ENCODE data around the gene SOAT2. TPM values are rescaled to one million over a fixed set of nuclear protein-coding genes. Genes with fewer than 3 reads are reported as not detected.

The SOAT2 gene
- total and polyA plus RNA-seq, 2 of the 4 experiments (the other 2 are of a cell fraction), result 0.18 to 0.39 TPM

DNA sequence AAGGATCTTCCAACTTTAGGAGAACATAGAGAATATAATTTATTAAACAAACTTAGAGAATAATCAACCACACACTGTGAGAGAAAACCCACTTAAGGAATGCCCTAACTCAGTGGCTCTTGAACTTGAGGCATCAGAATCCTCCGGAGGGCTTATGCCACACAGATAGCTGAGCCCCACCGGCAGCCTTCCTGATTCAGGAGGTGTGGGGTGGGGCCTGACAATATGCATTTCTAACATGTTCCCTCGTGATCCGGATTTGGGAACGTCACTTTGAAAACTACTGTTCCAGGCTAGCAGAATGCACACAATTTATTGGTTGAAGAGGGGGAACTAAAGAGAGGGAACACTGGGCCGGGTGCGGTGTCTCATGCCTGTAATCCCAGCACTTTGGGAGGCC lies 2.0 kb upstream of the SOAT2 start:
- 80% methylated on average over 3 of the region's 7 CpGs; no CpG with 5 or more reads in 1 of the 2 experiments for WGBS, 2 experiments (ENCODE audit: extremely low coverage in 2 of 2, insufficient read length in 1 of 2)
- ChIA-PET POLR2A (ENCODE audit: unreplicated experiment) (no interaction called here), CTCF (interaction anchor here (0.9 to 3.7 kb wide), 2 partner anchors 35 to 38 kb away, joined by 3 to 21 read pairs; no protein-coding TSS in a partner anchor)
- no peak overlapping the region for H3K4me2 ChIP-seq (ENCODE audit: low read depth, low read length)
- intact Hi-C loops (cut with micrococcal nuclease), result no loop called here
- H3K27me3 ChIP-seq (ENCODE audit: control insufficient read depth, insufficient read depth, low read length), result no peaks in the 10 kb centered on the region
- peaks cover 7% of the 10 kb centered on the region for H3K9me1 ChIP-seq (ENCODE audit: insufficient read depth, low read length)
- H2AK5ac ChIP-seq (ENCODE audit: low read depth, low read length), result no peak overlapping the region
- peaks cover 23% of the 10 kb centered on the region for H3K4me1 ChIP-seq (ENCODE audit: control insufficient read depth, insufficient read depth, low read length)
- H2BK120ac ChIP-seq (ENCODE audit: low read depth, low read length), result no peak overlapping the region
- H2AFZ ChIP-seq (replicated peaks; ENCODE audit: low read length, poor library complexity), result no peak overlapping the region
- H3K18ac ChIP-seq (ENCODE audit: low read depth, low read length), result no peak overlapping the region
- no peaks in the 10 kb centered on the region for H3K9me3 ChIP-seq (ENCODE audit: control insufficient read depth, insufficient read depth, low read length)
- BruUV-seq (replicated peaks), result no TSS peak
- H3K36me3 ChIP-seq (ENCODE audit: control insufficient read depth, insufficient read depth, low read length), result peaks cover 7% of the 10 kb centered on the region; the same call in 1 of the 2 replicates
- dilution Hi-C loops (cut with HindIII; ENCODE audit: low sequenced_read_pairs, unreplicated experiment), result no loop called here
- no peak overlapping the region for H3K4ac ChIP-seq (ENCODE audit: low read depth, low read length)
- no peak overlapping the region for H4K91ac ChIP-seq (ENCODE audit: insufficient read depth, low read depth, low read length)
- no peak for TF ChIP-seq RCOR1 (IDR thresholded peaks at IDR 0.05; ENCODE audit: insufficient replicate concordance, low read length)
- no peak for TF ChIP-seq CHD1 (IDR thresholded peaks at IDR 0.05; ENCODE audit: low read depth, low read length)
- no peak for TF ChIP-seq BHLHE40 (IDR thresholded peaks at IDR 0.05; ENCODE audit: low read depth, low read length)
- no peak for TF ChIP-seq MAFK (IDR thresholded peaks at IDR 0.05; ENCODE audit: low read depth, low read length)
- TF ChIP-seq CEBPB (IDR thresholded peaks at IDR 0.05; ENCODE audit: low read depth, low read length), result no peak
- TF ChIP-seq, protein P1, sequence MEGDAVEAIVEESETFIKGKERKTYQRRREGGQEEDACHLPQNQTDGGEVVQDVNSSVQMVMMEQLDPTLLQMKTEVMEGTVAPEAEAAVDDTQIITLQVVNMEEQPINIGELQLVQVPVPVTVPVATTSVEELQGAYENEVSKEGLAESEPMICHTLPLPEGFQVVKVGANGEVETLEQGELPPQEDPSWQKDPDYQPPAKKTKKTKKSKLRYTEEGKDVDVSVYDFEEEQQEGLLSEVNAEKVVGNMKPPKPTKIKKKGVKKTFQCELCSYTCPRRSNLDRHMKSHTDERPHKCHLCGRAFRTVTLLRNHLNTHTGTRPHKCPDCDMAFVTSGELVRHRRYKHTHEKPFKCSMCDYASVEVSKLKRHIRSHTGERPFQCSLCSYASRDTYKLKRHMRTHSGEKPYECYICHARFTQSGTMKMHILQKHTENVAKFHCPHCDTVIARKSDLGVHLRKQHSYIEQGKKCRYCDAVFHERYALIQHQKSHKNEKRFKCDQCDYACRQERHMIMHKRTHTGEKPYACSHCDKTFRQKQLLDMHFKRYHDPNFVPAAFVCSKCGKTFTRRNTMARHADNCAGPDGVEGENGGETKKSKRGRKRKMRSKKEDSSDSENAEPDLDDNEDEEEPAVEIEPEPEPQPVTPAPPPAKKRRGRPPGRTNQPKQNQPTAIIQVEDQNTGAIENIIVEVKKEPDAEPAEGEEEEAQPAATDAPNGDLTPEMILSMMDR (conservative IDR thresholded peaks at IDR 0.05; ENCODE audit: low read depth, low read length), result no peak
- TF ChIP-seq, protein P2, sequence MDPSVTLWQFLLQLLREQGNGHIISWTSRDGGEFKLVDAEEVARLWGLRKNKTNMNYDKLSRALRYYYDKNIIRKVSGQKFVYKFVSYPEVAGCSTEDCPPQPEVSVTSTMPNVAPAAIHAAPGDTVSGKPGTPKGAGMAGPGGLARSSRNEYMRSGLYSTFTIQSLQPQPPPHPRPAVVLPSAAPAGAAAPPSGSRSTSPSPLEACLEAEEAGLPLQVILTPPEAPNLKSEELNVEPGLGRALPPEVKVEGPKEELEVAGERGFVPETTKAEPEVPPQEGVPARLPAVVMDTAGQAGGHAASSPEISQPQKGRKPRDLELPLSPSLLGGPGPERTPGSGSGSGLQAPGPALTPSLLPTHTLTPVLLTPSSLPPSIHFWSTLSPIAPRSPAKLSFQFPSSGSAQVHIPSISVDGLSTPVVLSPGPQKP (IDR thresholded peaks at IDR 0.05; ENCODE audit: borderline replicate concordance, low read depth, low read length), result no peak
- no peak for TF ChIP-seq SMC3 (IDR thresholded peaks at IDR 0.05; ENCODE audit: low read depth, low read length)
- no peak for TF ChIP-seq POLR2A (IDR thresholded peaks at IDR 0.05; ENCODE audit: low read depth, low read length)
- no peak for TF ChIP-seq MAZ (IDR thresholded peaks at IDR 0.05; ENCODE audit: borderline replicate concordance, low read depth, low read length)
- no peak for TF ChIP-seq RAD21 (IDR thresholded peaks at IDR 0.05; ENCODE audit: low read length)
- TF ChIP-seq MXI1 (IDR thresholded peaks at IDR 0.05; ENCODE audit: borderline replicate concordance, low read depth, low read length), result no peak
- TF ChIP-seq NFE2L2 (IDR thresholded peaks at IDR 0.05; ENCODE audit: low read depth, low read length), result no peak
- no peak for TF ChIP-seq RFX5 (IDR thresholded peaks at IDR 0.05; ENCODE audit: low read depth, low read length)
- TF ChIP-seq, protein P3, sequence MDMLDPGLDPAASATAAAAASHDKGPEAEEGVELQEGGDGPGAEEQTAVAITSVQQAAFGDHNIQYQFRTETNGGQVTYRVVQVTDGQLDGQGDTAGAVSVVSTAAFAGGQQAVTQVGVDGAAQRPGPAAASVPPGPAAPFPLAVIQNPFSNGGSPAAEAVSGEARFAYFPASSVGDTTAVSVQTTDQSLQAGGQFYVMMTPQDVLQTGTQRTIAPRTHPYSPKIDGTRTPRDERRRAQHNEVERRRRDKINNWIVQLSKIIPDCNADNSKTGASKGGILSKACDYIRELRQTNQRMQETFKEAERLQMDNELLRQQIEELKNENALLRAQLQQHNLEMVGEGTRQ (IDR thresholded peaks at IDR 0.05; ENCODE audit: low read depth, low read length), result no peak
- no peak for TF ChIP-seq FOS (IDR thresholded peaks at IDR 0.05; ENCODE audit: low read depth, low read length)
- no peak overlapping the region for H4K8ac ChIP-seq (ENCODE audit: low read depth in 2 of 2, low read length in 2 of 2)
- ATAC-seq (ENCODE audit: low read depth) (no peak), DNase-seq (no peak)
- no peak overlapping the region for H3K23ac ChIP-seq (ENCODE audit: low read depth, low read length)
- H4K20me1 ChIP-seq (ENCODE audit: insufficient read depth, low read length), result no peaks in the 10 kb centered on the region
- H2BK5ac ChIP-seq (ENCODE audit: low read depth, low read length, poor library complexity, severe bottlenecking), result no peak overlapping the region
- no peak overlapping the region for H2BK15ac ChIP-seq (ENCODE audit: low read depth, low read length)
- in situ Hi-C loops (cut with MboI; ENCODE audit: low sequenced_read_pairs), result no loop called here
- H3K4me3 ChIP-seq (ENCODE audit: insufficient read depth, low read depth, low read length), result no peak overlapping the region
- no peak overlapping the region for H4K5ac ChIP-seq (ENCODE audit: low read depth, low read length)
- H2AK9ac ChIP-seq (replicated peaks; ENCODE audit: low read depth, low read length, poor library complexity), result no peak overlapping the region
- H3K14ac ChIP-seq (replicated peaks; ENCODE audit: low read depth, low read length), result no peak overlapping the region
- no peak overlapping the region for H3K27ac ChIP-seq (ENCODE audit: insufficient read depth, low read length)
- no peak overlapping the region for H3K9ac ChIP-seq (ENCODE audit: low read depth, low read length)
- H2BK20ac ChIP-seq (ENCODE audit: low read depth, low read length), result no peak overlapping the region
- peaks cover 0 to 24% of the 10 kb centered on the region in 2 experiments; a peak in 3 of 4 replicates for H3K79me1 ChIP-seq (ENCODE audit: low read depth in 1 of 2, low read length in 2 of 2)
- H3K56ac ChIP-seq (ENCODE audit: extremely low read depth, insufficient read depth, low read length), result no peak overlapping the region
